GM18867 (cell line): ENCODE measurements around the gene TRPV5.

Experiments used
- ATAC-seq: cut with Tn5 transposase; IDR thresholded peaks from one replicate; pipeline ENCODE4 v1.9.1; 2021; ENCODE audit warnings: mild to moderate bottlenecking, moderate library complexity; ENCODE audit not compliant: unreplicated experiment

Gene TRPV5

GRCh38 chr7:142872106-142872675 lies 61.4 kb downstream of the TRPV5 start:
- no peak for ATAC-seq

DNA sequence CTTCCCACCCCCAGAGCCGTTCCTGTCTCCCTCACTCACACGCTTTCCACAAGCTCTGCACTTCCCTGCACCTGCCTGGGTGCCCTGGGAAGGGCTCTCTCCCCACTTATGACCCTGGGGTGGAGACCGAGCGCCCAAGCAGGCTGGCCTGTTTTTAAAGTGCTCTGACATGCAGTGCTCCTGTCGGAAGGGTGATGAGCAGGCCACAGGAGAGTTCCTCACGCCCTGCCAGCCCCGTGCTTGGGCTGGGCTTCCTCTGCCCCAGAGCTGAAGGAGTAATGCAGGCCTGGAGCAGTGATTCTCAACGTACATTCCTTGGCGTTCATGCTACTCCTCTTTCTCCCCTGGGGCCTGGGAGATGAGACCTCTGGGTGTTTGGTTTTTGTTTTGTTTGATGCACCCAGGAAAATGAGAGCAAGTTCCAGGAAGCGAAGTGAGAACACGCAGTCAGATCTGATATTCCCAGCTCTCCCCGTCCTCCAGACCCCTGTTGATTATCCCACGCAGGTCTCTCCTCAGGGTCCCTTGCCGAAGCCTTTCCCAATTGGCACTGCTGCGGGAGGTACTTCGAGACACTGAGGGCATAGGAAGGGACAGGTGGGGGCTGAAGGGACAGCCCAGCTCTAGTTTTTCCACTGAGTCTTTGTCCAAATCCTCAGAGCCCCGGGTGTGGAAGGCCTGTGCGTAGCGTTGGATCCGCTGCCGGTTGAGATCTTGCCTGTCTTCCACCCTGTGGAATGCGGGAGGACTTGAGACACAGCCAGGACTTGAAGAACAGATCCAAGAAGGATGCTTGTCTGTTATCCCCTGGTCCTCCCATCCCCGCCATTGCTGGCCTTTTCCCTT lies 62.1 kb downstream of the TRPV5 start:
- no peak for ATAC-seq

GRCh38 chr7:142870566-142871259 lies 62.8 kb downstream of the TRPV5 start:
- ATAC-seq: no peak

- ATAC-seq: no peak
These were observed 63.4 kb downstream of the TRPV5 start for GRCh38 chr7:142870147-142870559.

DNA sequence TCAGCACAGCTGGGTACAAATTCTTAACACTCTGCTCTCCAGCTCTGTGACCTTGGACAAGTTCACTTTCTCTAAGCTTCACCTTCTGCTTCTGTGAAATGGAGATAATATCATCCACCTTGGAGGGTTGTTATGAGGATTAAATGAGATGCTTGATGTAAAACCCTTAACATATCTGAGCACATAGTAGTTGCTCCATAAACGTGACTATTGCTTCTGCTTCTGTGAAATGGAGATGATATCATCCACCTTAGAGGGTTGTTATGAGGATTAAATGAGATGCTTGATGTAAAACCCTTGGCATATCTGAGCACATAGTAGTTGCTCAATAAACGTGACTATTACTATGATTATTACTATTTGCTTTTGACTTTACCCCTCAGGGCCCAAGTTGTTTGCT lies 64.1 kb downstream of the TRPV5 start:
- no peak for ATAC-seq

- no peak for ATAC-seq
These were observed 64.5 kb downstream of the TRPV5 start for GRCh38 chr7:142868986-142869415.

GRCh38 chr7:142868188-142868985 lies 65.2 kb downstream of the TRPV5 start:
- ATAC-seq: no peak

GRCh38 chr7:142867398-142868187 lies 66.0 kb downstream of the TRPV5 start:
- ATAC-seq: no peak

DNA sequence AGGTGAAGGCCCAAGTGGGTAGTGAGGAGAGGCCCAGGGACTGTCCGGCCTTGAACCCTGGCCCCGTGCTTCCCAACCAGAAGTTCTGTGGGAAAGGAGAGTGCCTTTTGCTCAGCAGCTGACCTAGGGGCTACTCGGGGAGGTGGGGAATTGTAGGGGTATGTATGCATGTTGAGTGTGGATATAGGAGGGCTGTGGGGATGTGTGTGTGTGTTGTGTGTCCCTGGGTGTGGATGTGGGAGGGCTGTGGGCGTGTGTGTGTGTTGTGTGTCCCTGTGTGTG lies 66.5 kb downstream of the TRPV5 start:
- no peak for ATAC-seq

DNA sequence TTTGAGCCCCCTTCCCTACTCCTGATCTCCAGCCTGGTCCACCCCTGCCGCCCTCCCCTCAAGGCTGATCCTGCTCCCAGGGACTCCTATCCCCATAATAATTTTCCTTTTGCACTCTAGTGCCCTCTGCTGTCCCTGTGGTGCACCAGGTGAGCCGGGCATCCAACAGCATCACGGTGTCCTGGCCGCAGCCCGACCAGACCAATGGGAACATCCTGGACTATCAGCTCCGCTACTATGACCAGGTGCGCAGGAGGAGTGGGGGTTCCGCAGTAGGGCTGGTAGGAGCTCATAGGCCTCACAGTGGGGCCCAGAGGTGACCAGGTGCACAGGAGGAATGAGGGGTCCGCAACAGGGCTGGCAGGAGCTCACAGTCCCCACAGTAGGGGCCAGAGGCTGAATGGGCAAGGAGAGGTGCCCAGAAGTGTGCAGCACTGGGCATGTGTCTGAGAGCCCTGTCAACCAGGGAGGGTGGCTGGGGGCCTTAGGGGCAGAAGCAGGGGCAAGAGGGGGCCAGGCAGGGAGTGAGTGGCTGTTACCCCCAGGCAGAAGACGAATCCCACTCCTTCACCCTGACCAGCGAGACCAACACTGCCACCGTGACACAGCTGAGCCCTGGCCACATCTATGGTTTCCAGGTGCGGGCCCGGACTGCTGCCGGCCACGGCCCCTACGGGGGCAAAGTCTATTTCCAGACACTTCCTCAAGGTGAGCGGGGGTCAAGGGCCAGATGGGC lies 67.0 kb downstream of the TRPV5 start:
- ATAC-seq: no peak

DNA sequence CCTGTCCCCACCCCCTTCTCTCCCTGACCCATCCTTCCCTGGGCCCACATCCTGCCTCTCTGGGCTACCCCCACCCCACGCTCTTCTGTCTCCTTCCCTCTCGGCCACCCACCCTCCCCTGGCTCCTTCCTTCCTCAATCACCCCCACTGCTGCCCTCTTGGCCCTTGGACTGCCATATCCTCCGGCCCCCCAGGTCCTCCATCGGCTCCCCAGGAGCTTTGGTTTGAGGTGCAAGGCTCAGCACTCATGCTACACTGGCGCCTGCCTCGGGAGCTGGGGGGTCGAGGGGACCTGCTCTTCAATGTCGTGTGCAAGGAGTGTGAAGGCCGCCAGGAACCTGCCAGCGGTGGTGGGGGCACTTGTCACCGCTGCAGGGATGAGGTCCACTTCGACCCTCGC lies 67.8 kb downstream of the TRPV5 start:
- no peak for ATAC-seq

GRCh38 chr7:142864980-142865747 lies 68.4 kb downstream of the TRPV5 start:
- no peak for ATAC-seq

GRCh38 chr7:142863891-142864685 lies 69.5 kb downstream of the TRPV5 start:
- ATAC-seq: no peak

DNA sequence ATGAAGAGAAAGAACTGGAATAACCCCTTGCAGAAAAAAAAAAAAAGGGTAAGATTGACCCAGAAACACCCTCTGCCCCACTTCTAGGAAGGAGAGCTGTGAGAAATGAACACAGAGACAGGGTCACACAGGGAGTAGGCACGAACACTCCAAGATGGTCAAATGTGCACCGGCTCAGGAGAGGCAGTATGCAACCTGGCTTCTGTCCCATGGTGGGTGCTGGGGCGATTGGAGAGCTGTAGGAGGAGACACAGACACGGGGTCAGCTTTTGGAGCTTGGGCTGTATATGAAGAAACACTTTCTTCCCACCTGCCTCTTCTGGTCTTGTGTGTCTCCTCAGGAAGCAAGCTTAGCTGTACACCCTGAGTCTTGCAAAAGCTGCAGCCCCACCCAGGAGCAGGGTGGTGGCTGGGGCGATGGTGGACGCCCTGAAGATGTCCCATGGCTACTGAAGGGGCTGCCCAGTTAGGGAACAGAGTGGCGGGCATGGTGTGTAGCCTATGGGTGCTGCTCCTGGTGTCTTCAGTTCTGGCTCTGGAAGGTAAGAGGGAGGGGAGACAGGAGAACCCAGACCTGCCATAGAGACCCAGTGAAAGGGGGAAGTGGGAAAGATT lies 70.7 kb downstream of the TRPV5 start:
- no peak for ATAC-seq

DNA sequence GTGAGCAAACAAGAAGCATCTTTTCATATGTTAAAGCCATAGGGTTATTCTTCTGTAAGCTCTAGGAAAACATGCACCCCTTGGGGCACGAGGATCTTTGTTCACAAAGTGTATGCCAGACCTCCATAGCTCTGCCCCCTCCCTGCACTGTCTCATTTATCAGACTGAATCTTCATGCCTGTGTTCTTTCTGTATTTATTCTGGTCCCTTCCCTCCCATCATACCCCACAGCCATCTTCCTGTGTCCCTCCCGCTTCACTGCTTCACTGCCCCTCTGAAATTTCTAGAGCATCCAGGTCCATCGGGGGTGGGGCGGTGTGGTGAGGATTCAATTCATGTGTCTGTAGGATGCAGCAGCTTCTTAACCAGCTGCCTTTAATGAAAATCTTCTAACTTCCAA lies 71.2 kb downstream of the TRPV5 start:
- ATAC-seq: no peak

GRCh38 chr7:142860968-142861367 lies 72.6 kb downstream of the TRPV5 start:
- no peak for ATAC-seq

GRCh38 chr7:142859829-142860228 lies 73.7 kb downstream of the TRPV5 start:
- no peak for ATAC-seq

DNA sequence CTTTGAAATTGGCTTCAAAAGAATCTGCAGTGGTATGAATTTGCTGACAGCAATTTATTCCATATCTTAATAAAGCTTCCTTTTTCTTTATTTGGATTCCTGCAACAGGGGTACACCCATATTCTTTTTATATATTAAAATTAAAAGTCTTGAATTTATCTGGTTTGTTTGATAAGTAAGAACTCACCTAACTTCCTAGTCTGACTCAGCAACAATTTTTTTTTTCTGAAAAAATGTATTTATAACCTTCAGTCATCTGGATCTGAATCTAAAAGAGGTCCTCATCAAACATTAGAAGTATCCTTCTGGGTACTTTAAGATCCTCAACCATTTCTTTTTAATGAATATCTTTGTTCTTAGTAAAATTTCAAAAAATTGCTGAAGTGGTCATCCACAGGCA lies 74.1 kb downstream of the TRPV5 start:
- no peak for ATAC-seq
